HG03135 (cell line): ENCODE results near the gene PPAN.

Experiments
- ATAC-seq: cut with Tn5 transposase; IDR thresholded peaks from one replicate; pipeline ENCODE4 v1.9.1; 2021; ENCODE audit warnings: mild to moderate bottlenecking, moderate library complexity; ENCODE audit not compliant: unreplicated experiment

Gene PPAN

DNA sequence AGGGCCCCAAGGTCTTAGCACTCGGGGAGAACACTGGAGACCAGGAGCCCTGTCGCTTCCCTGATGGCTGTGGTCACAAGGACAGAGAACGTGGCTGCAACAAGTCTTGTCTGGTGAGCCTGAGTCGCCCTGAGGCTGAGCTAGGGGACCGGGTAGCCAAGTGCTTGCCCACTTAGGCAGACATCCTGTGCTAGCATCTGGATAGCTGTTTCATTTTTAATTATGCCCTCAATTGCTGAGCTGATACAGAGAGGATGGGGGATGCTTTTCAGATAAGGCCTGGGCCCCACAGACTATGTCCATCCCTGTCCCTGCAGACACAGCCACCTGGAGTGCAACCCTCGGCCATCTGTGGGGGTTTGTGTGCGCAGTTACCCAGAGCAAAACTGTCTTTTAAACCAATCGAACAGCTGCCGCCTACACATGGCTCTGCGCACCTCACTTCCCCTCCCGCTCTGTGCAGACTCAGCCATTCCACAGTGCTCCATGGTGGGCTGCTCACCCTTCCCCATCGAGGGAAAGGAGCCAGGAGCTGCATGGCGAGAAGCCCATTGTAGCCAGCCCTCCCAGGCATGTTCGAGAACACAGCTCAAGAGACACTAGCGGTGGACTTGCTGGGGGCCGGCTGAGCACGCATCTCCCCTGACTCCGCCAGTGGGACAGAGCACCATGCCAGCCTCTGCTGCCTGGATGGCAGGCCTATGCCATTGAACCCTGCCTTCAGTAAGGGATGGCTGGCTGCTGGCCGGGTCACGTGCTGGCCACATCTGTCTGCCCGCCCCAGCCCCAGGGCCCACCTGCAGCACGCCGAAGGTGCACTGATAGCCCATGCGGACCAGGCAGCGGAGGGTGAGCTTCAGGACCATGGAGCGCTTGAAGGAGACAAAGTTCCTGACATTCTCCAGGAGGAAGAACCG, 33.0 kb downstream of the PPAN start:
- ATAC-seq: no peak

DNA sequence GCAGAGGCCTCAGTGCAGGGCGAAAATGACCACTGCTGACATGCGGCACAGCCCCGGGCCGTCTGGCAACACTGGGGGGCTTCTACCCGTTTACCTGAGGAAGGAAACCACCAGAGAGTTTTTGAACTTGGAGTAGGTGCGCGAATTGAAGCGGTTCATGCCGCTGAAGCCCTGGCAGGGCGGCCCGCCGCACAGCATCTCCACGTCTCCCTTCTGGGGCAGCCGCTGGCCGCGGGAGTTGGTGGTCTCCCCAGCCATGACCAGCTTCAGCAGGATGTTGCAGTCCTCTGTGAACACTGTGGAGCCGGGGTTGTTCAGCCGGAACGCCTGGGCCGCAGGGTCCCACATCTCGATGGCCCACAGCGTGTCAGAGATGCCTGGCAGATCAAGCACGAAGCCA, 33.8 kb downstream of the PPAN start:
- no peak for ATAC-seq

DNA sequence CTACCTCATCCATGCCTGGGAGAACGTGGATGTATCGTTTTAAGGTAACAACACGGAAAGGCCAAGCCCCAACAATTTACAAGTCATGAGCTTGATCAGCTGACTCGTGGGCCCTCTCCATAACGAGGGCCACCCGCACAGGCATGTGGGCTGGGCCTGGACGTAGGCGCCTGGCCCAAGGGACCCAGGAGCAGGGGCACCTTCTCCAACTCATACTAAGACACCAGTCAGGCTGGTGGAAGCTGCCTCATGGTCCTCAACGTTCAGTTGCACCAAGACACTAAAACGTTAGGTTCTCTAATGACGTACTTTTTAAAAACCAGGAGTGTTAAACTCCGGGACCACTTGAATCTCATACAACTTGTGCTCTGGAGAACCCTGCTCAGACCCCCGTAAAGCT, 35.3 kb downstream of the PPAN start:
- no peak for ATAC-seq

DNA sequence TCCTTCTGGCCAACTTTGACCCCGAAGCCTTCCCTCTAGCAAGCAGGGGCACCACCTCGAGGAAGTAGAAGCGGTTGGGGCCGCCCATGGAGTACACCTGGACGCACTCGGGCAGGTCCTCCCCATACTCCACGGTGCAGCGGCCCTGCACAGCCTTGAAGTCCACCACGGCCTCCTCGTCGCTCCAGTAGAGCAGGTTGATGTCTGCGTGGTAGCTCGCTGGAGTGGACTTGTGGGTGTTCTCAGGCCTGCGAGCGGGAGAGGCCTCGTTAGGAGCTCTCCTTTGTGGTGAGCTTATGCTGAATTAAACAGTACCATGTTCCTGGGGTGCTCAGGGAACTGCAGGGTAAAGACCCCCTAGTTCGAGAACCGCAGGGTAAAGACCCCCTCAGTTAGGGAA, 35.8 kb downstream of the PPAN start:
- no peak for ATAC-seq

DNA sequence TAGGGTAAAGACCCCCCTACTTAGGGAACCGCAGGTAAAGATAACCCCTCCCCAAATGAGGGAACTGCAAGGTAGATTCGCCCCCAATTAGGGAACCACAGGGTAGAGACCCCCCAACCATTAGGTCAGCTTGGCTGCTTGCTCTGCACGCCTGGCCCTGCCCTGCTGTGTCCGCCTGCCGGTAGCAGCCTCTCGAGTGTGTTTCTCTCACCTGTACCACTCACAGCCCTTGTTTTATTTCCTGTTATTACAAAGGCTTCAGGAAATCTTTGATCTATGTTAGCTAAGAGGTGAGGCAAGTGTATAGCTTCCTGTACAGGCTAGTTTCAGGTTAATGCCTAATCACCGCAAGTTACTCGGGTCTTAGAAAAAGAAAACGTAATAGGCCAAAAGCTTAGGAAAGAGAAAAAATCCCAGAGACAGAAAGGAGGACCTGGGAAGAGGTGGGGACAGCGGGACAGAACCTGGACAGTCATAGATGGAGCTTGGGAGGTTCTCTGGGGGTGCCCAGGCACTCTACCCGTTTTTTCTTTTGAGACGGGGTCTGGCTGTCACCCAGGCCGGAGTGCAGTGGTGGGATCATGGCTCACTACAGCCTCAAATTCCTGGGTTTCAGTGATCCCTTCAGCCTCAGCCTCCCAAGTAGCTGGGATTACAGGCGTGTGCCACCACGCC, 36.7 kb downstream of the PPAN start:
- no peak for ATAC-seq

DNA sequence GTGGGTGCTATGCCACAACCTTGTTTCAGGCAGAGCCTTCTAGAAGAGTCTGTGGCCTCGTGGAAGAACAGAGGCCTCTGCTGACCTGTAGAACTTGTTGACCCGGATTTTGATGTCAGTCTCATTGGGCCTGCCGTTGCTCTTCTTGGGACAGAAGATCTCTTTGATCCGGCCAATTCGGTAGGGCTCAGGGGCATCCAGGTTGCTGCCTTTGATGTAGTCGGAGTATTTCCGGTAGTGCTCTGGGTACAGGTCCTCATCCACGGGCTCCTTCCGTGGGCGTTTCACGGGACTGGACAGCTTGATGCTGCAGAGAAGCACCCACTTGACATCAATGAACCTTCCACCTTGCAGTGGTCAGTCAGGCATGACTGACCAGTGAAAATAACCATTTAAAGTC, 37.5 kb downstream of the PPAN start:
- ATAC-seq: no peak

DNA sequence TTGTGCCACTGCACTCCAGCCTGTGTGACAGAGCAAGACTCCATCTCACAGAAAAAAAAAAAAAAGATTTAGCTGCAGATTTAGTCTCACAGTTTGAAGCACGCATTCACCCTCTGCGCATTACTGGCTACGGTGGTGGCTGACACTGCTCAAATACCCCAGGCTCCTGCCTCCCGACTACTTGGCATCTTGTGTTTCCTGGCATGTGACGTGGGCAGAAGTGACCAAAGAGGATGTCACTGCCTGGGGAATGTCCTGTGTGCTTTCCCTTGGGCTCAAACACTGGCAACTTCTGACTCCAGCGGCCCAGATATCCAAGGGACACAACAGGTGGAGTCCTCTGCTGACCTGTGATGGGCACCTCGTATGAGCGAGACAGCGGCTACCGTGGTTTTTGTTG, 38.2 kb downstream of the PPAN start:
- no peak for ATAC-seq

DNA sequence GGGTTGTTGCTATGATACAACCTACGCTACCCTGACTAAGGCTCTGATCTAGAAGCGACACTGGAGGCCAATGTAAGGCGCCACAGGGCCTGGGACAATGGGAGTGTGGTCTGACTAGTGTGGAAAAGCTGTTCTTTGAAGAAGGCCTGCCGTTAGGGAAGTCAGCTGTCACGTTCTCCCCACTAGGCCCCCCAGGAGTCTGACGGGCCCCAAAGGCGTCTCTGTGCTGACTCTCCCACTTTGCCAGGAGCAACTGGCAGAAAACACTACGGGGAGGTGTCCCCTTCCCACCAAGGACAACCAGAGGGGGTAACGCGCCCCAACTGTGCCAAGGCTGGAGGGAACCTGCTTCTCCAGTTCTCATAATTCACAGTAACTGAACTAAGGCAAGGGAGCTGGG, 38.9 kb downstream of the PPAN start:
- no peak for ATAC-seq

DNA sequence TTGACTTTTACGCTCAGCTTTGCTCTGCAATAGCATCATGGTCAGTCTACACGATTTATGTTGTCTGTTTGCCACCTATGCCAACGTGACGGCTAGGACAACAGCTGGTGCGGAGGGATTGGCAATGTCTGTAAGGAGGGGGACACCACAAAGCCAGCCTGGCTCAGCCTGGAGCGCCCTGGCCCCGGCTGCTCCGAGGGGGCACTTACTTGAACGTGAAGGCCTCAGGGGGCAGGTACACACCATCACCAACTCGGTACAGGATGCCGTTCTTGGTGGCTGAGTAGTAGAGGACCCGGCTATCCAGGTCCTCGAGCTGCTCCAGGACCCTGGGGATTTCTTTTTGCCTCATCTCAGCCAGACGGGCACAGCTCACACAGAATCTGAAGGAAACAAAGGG, 40.0 kb downstream of the PPAN start:
- no peak for ATAC-seq

DNA sequence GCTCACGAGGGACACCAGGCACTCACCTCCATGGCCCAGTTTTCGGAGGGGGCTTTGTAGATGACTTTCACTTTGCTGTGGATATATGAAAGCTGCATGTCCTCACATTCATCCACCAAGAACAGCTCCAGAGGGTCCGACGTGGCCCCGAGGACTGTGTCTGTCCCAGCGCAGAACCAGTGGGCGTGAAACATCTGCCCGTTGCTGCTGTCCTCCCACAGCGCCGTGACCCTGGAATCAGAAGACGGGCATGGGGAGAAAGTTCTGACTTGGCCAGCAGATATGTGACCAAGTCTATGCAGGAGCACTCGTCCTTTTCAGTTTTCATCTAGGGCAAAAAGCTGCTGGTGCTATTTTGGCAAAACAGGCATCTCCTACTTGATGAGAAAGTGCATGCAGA, 43.3 kb downstream of the PPAN start:
- ATAC-seq: no peak

DNA sequence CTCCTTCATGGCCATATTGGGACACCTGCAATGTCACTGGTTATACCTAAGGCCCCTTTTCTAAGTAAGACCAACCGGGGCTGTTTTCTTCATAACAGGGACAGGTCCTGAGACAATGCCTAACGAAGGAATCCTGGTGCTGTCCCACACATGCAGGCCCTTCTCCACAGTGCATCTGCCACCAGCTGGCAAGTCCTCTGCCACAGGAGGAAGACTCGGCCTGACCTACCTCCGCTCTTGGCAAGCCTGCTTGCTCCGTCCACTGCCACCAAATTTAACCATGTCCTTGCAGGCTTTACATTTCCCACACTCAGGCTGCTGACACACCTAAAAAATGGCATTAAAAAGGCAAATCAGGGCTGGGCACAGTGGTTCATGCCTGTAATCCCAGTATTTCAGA, 45.4 kb downstream of the PPAN start:
- no peak for ATAC-seq

DNA sequence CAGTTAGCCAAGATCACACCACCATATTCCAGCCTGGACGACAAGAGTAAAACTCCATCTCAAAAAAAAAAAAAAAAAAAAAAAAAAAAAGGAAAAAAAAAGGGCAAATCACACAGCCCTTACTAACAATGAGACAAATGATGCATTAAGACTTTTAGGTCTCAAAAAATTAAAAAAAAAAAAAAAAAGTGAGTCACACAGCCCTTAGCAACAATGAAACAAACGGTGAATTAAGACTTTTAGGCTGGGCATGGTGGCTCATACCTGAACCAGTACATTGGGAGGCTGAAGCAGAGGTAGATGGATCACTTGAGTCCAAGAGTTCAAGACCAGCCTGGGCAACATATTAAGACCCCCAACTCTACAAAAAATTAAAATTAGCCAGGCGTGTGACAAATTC, 45.9 kb downstream of the PPAN start:
- ATAC-seq: no peak

DNA sequence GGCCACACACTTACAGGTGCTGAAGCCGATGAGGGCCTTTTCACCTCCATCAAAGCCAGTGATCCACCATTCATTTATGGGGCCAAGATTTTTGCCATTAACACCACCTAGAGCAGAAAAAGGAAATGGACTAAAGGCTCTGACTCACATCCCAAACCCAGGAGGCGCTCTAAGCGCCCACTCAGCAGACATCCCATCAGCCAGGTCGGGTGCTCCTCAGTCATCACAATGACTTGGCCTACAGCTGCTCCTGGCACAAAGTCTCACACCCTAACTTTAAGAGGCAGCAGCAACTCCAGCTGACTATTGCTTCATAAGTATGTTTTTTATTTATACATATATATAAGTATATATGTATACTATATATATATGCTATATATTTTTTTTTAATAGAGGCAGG, 49.7 kb downstream of the PPAN start:
- no peak for ATAC-seq

DNA sequence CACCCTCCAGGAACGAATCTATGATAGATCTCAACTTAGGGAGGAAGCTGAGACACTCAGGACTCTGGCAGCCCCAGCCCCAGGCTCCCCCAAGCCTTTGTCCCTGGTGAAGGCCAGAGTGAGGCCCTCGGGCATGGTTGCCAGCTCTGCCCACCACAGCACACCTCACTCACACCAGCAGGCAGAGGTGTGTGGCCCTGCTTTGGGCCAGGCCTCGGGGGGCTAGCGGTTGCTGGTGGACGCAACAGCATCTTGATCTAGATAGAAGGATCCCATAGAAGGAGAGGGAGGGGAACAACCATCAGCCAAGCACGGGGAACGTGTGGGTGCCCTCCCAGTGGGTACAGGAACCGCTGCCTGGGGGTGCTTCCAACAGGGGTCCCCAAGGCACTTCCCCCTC, 51.9 kb downstream of the PPAN start:
- ATAC-seq: no peak

DNA sequence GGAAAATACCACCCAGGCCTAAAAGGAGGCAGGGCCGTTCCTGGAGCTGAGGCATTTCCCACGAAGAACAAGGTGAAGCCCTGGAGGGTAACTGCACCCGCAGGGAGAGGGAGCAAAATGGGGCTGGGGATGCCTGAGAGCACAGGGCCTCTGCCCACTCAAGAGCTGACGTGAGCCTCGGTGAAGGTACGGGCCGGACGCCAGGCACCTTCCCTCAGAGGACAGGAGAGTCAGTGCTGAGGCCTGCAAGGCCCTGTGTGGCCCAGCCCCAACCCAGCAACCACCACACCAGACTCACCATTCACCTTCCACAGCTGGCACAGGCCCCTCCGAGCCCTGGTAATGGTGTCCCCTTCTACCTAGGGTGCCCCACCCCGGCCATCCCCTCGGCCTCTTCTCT, 52.3 kb downstream of the PPAN start:
- ATAC-seq: no peak

DNA sequence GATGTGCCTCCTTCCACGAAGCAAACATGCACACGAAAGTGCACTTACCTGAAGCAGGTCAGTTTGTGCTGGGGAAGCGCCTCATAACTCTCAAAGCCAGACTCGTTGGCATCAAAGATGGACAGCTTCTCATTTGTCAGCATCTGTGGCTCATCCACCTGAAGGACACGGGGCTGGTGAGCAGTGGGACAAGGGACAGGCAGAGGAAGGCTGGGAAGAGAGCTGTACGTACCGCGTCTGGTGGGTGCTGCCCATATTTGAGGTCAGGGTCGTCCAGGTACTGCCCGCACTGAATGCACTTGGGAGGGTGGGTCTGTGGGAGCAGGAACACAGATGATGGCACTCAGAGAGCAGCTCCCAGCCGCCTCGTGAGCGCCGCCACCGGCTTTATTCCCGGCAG, 53.4 kb downstream of the PPAN start:
- no peak for ATAC-seq
